ENCODE data around the gene DMRT1.

- TF ChIP-seq CTCF (conservative IDR thresholded peaks at IDR 0.05 in 1 of 2, IDR thresholded peaks at IDR 0.05 in 1 of 2; ENCODE audit: low read depth in 1 of 2, low read length in 2 of 2) = no peak
- TF ChIP-seq EZH2 (IDR thresholded peaks at IDR 0.05; ENCODE audit: low read length, missing control alignments) = no peak
Observed at GRCh38 chr9:975740-976257, 134.3 kb downstream of the DMRT1 start.

Measured in fibroblast of lung (primary cell).